ENCODE data around the gene INPP4A.
A peak's percentile ranks its signal among the peaks of the same experiment; 100 is the strongest.

INPP4A gene

GRCh38 chr2:98444436-98445176 lies at the start of gene INPP4A:
TSS of gene INPP4A (plus strand) at chr2:98444858. CDS start at chr2:98520049, 75,191 bp downstream.
- H3K27ac ChIP-seq: peak within 1 kb of the TSS; percentile 42
- TF ChIP-seq CTCF (IDR thresholded peaks at IDR 0.05): peak; percentile 61
- TF ChIP-seq ZFX (IDR thresholded peaks at IDR 0.05; ENCODE audit: borderline replicate concordance): no peak

GRCh38 chr2:98395977-98396376 lies 48.7 kb upstream of the INPP4A start:
- H3K27ac ChIP-seq: no peak overlapping the region
- TF ChIP-seq ZFX (IDR thresholded peaks at IDR 0.05; ENCODE audit: borderline replicate concordance) (no peak), CTCF (IDR thresholded peaks at IDR 0.05) (no peak)

- no peak overlapping the region for H3K27ac ChIP-seq
- TF ChIP-seq CTCF (IDR thresholded peaks at IDR 0.05) (no peak), ZFX (IDR thresholded peaks at IDR 0.05; ENCODE audit: borderline replicate concordance) (no peak)
These were observed 47.8 kb upstream of the INPP4A start for GRCh38 chr2:98396745-98397355.

GRCh38 chr2:98399140-98399539 lies 45.5 kb upstream of the INPP4A start:
- H3K27ac ChIP-seq: no peak overlapping the region
- no peak for TF ChIP-seq ZFX (IDR thresholded peaks at IDR 0.05; ENCODE audit: borderline replicate concordance)

- no peak for TF ChIP-seq CTCF (IDR thresholded peaks at IDR 0.05)
- TF ChIP-seq ZFX (IDR thresholded peaks at IDR 0.05; ENCODE audit: borderline replicate concordance): no peak
- no peak overlapping the region for H3K27ac ChIP-seq
These were observed 40.8 kb upstream of the INPP4A start for GRCh38 chr2:98403878-98404277.

GRCh38 chr2:98404556-98405250 lies 40.0 kb upstream of the INPP4A start:
- H3K27ac ChIP-seq: no peak overlapping the region
- no peak for TF ChIP-seq ZFX (IDR thresholded peaks at IDR 0.05; ENCODE audit: borderline replicate concordance)
- TF ChIP-seq CTCF (IDR thresholded peaks at IDR 0.05): no peak

GRCh38 chr2:98405301-98405700 lies 39.4 kb upstream of the INPP4A start:
- no peak overlapping the region for H3K27ac ChIP-seq
- TF ChIP-seq ZFX (IDR thresholded peaks at IDR 0.05; ENCODE audit: borderline replicate concordance) (no peak), CTCF (IDR thresholded peaks at IDR 0.05) (no peak)

All from 22Rv1 (cell line).